Ramos (cell line): Measurements from ENCODE around the gene SLC12A3.
"Not testable (repeated sequence)": the region's sequence is repeated elsewhere in the genome, so short reads cannot be mapped to it uniquely, and the experiment has no call there.

Experiments used
- in situ Hi-C: fragments of 300-500 bp; cut with MboI; formaldehyde crosslinking; loops from one replicate; pipeline ENCODE4 v1.14.3; 2022; ENCODE audit warnings: low sequenced_read_pairs; ENCODE audit not compliant: unreplicated experiment

The SLC12A3 gene

DNA sequence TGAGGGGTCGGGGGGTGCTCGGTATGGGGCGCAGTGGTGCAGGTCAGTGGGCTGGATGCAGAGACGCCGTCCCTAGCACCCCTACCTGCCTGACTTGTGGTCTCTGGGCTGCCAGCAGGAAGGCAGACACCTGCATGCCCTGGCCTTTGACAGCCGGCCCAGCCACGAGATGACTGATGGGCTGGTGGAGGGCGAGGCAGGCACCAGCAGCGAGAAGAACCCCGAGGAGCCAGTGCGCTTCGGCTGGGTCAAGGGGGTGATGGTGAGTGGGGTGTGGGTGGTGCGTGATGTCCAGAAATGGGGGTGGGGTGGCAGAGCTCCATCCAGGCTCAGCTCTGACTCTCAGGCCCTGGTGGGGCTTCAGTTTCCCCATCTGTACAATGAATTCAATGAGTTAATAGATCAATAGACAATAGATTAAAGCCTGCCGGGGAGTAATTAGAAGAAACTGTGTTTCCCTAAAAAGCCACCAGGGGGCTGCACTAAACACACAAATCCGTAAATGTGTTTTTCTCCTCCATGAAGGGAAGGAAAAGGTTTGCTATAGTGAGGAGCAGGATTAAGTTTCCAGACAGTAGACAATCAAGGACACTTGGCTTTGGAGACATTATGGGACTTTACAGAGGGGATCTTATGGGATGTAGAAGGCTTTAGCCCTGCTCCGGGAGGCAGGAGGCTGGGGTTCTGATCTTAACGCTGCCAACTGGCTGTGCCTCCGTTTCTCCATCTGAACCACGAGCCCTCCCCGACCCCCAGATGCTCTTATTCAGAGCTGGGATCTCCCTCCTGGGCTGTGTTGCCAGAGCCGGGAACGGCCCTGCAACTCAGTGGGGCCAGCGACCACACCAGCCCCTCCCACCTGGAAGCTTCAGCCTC lies 2.2 kb downstream of the SLC12A3 start:
- in situ Hi-C loops: loop anchor here (5.0 to 10.0 kb wide), 3 partner anchors 85 to 298 kb away; no protein-coding TSS in a partner anchor

DNA sequence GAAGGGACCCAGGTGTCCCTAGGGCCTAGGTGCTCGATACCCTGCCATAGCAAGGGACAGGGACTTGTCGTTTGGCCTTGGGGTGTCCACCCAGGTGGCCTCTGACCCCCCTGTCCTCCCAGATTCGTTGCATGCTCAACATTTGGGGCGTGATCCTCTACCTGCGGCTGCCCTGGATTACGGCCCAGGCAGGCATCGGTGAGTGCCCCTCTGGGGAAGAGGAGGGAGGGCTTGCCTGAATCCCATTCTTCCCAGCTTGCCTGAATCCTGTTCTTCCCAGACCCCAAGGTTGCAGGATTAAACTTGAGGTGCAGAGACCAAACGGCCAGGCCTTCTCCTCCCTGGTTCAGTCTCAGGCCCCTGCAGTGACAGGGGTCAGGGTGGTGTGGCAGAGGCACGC lies 3.2 kb downstream of the SLC12A3 start:
- in situ Hi-C loops: loop anchor here (5.0 to 10.0 kb wide), 3 partner anchors 84 to 297 kb away; no protein-coding TSS in a partner anchor

DNA sequence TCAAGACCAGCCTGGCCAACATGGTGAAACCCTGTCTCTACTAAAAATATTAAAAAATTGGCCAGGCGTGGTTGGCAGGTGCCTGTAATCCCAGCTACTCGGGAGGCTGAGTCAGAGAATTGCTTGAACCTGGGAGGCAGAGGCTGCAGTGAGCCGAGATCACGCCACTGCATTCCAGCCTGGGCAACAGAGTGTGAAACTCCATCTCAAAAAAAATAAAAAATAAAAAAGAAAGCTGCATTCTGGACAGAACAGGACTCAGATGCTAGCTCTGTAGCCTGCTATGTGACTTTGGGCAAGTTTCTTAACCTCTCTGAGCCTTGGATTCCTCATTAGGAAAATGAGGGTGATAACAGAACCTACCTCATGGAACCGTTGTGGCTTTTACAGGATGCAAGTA lies 3.8 kb downstream of the SLC12A3 start:
- in situ Hi-C loops: loop anchor here (5.0 to 10.0 kb wide), 3 partner anchors 84 to 296 kb away; no protein-coding TSS in a partner anchor

DNA sequence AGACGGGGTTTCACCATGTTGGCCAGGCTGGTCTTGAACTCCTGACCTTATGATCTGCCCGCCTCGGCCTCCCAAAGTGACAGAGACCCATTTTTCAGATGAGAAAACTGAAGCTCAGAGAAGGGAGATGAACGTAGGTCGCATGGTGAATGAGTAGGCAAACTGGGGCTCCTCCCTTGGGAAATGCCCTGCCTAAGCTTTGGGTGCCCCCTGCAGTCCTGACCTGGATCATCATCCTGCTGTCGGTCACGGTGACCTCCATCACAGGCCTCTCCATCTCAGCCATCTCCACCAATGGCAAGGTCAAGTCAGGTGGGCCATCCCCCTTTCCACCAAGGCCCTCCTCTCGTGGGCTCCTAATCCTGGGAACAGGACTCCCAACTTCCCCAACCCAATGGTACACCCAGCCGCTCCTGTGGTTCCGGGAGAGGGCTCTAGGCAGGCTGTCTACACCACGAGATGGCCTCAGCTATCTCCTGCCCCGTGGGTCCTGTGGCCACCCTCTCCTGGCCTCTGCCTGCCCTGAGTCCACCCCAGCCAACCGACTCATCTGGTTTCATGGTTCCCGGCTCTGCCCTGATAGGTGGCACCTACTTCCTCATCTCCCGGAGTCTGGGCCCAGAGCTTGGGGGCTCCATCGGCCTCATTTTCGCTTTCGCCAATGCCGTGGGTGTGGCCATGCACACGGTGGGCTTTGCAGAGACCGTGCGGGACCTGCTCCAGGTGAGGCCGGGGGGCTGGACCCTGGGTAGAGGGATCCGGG lies 4.7 kb downstream of the SLC12A3 start:
- in situ Hi-C loops: loop anchor here (5.0 to 10.0 kb wide), 3 partner anchors 83 to 295 kb away; no protein-coding TSS in a partner anchor

DNA sequence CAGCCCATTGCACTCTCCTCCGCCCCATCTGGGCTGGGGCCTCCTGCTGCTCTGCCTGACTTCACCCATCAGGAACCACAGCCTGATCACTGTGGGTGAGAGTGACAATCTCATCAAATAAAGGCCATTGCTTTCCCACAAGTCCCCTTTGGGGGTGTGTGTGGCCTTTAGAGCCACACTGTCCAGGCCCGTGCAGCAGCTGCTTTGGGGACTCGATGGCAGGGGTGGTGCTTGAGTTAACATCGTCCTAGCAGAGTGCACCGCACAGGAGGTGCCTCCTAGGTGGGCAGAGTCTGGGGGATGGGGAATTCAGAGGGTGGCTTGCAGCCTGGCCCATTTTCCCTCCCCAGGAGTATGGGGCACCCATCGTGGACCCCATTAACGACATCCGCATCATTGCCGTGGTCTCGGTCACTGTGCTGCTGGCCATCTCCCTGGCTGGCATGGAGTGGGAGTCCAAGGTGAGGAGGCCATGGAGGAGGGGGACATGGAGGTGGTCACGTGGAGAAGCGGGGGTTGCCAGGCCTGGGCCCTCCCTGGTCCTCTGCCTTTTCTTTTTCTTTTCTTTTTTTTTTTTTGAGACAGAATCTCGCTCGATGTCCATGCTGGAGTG lies 5.4 kb downstream of the SLC12A3 start:
- in situ Hi-C loops: no loop called here

DNA sequence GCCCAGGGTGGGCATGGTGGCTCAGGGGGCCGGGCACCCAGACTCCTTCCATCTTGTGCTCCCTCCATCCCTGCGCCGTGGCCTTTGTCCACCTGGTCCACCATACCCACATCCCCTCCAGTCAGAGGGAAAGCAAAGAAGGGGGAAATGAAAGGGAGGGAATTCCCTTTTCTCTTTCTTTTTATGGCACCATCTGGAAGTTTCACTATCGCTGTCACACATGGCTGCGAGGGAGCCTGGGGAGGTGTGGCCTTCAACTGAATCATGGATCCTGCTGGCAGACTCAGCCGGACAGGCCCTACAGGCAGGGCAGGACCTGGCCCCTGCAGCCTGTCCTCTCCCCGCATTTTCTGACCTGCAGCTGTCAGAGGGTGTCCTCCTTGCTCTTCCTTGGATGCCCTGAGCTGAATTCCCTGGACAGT lies 6.2 kb downstream of the SLC12A3 start:
- in situ Hi-C loops: no loop called here

DNA sequence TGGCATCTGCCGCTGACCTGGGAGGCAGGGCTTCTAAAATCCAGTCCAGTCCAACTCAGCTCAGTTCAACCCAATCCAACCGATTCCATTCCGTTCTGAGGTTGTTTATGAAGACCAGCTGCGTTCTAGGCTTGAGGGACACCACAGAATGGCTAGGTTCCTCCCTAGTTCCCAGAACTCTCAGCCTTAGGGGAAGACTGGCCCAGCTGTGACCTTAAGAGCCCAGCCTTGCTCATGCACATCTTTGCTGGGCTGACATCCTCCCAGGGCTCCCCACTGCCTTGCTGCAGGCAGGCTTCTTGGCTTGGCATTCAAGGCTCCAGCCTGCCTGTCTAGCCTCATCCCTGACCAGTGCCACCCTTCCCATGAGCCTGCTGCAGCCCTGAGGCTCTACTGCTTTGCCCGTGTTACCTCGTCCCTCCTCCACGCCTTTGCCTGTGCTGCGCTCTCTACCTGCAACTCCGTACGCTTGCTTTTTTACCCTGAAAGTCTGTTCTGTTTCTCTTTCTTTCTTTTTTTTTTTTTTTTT lies 7.9 kb downstream of the SLC12A3 start:
- in situ Hi-C loops: no loop called here

DNA sequence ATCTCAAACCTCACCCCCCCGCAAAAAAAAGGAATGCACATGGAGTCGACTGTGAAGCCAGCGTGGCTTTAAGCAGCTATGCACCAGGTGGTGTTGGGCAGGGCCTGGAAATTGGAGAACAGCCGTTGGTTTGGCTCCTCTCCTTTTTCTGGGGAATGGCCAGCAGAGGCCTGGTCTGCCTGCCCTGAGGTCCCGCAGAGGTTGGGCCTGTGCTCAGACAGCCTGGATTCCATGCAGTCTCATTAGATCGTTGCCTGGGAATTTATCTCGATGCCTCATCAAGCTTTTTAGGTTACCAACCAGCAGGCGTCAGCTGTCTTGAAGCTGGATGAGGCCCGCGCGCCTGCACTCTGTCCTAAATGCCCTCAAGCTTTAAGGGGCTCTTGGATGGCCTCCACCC lies 9.8 kb downstream of the SLC12A3 start:
- in situ Hi-C loops: no loop called here

DNA sequence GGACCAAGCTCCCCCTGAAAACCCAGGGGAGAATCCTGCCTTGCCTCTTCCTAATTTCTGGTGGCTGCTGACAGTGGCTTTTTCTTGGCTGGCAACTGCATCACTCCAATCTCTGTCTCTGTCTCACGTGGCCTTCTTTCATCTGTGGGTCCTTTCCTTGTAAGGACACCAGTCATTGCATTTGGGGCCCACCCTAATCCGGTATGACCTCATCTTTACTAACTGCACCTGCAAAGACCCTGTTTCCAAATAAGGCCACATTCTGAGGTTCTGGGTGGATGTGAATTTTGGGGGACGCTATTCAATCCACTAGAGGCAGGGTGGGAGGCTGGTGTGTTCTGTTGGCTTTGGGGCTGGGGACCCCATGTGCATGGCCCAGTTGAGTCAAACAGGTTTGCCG lies 11.0 kb downstream of the SLC12A3 start:
- in situ Hi-C loops: no loop called here

DNA sequence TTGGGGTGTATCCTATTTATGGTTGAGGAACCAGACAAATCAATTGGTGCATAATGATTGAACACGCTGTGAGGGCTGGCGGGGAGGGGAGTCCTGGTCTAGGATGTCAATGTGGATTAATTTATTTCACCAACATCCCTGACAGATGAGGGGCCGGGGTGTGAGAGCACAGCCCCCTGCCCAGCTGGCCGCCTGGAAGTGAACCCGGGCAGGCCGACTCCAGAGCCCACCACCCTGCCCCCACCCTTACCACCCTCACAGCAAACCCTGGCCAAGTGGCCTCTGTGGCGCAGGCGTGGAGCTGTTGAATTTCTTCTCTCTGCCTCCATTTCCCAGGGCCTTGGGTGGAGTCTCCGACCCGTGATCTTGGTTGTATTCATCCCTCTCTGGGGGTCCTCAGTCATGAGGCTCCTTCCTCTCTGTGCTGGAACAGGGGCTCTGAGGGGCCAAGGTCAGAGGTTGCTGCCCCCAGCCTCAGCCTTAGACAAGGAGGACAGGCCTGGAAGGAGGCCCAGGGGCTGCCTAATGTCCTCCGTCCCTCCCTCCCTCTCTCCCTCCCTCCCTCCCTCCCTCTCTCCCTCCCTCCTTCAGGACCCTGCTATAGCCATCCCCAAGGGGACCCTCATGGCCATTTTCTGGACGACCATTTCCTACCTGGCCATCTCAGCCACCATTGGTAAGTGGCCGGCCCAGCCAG lies 12.6 kb downstream of the SLC12A3 start:
- in situ Hi-C loops: no loop called here

DNA sequence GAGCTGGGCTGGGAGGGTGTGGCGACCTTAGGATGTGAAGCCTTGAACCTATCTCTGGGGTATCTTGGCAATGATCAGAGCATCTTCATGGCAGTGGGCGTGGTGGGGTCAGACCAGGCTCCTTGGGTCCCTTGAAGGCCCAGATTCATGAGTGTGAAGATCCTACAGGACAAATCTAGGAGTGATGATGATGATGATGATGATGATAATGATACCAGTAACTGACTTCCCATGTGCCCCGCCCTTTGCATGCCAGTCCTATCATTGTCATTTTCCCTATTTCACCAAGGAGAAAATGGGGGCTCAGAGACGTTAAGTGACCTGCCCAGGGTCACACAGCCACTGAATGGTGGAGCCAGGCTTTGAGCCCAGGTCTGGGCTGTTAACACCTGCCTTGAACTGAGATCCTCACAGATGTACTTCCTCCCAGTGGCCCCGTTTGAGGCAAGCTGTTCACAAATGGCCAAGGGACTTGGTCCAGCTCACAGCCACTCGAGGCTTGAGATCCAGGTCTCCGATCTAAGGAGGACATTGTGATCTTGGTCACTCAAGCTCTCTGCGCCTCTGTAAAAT lies 13.4 kb downstream of the SLC12A3 start:
- in situ Hi-C loops: no loop called here

DNA sequence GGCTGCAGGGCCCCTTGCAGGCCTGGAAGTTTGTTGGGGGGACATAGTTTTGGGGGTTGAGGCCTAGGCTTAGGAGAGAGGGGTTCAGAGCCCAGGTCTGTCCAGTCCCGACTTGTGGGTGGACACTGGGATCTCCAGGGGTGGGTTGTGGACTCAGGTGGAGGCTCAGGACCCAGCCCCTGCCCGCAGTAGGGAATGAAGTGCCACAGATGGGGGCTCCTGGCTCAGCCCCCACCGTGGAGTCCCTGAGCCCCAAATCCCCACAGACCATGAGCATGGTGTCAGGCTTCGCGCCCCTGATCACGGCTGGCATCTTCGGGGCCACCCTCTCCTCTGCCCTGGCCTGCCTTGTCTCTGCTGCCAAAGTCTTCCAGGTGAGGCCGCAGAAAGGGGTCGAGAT lies 14.3 kb downstream of the SLC12A3 start:
- in situ Hi-C loops: no loop called here

DNA sequence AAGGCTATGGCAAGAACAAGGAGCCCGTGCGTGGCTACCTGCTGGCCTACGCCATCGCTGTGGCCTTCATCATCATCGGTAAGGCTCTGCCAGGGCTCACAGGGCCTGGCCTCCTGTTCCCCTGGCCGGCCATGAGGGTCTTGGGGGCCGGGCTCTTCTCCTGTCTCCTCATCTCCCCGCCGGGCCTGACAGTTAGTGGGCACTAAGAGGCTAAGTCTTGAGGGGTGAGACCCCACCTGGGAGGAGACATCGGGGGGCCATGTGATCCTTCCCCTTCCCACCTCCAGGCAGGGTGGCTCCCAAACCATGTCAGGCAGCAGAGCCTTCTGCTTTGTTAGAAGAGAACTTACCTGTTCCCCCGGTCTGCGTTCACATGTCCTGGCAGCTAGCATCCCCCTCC lies 15.2 kb downstream of the SLC12A3 start:
- in situ Hi-C loops: no loop called here

DNA sequence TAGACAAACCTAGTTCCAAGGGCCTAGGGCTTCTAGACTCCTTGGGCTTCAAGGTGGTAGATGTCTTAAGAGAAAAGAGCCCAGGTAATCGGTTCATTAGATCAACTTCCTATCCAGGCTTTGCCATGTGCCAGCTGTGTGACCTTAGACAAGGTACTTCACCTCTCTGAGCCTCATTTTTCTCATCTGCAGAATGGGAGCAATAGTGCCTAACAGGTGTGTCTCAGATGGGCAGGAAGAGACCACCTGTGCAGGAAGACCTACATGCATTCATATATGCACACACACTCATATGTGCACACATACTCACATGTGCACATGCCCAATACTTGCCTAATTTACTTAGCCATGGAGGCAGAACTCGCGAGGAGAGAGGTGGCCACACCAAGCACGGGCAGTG lies 15.7 kb downstream of the SLC12A3 start:
- in situ Hi-C loops: no loop called here

DNA sequence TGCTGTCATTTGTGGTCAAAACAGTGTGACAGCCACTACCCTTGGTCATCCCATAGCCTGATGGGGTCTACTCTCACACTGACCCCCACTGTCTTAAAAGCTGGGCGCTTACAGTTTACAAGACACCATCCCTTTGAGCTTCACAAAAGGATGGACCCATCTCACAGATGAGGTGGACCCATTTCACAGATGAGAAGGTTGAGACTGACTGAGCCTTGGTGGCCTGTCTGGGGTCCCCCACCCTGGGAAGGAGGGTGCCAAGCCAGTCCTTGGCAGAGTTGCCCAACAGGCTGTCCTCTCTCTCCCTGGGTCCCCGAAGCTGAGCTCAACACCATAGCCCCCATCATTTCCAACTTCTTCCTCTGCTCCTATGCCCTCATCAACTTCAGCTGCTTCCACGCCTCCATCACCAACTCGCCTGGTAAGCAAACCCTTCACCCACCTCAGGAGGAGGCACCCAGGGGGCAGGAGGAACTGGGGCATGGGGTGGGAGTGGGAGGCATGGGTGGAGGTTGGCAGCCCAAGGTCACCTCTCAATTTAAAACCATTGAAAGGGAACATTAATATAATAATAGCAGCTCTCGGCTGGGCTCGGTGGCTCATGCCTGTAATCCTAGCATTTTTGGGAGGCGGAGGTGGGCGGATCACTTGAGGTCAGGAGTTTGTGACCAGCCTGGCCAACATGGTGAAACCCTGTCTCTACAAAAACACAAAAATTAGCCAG lies 17.2 kb downstream of the SLC12A3 start:
- in situ Hi-C loops: no loop called here

DNA sequence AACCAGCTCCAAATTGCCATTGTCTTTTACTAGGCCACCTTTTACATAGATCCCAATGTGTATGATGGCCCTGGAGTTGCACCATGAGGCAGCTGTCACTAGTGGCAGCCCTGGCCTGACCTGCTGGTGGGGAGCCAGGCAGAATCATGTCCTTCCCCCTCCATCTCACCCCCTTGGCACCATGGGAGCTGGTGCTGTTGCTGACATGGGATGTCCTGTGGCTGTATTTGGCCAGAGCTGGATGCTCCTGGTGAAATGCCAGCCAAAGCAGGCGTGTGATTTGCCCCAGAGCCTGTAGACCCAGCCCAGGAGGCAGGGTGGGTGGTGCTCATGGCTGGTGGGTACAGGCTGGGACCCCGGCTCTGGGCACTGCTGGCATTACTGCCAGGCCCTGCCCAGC lies 18.6 kb downstream of the SLC12A3 start:
- in situ Hi-C loops: no loop called here

DNA sequence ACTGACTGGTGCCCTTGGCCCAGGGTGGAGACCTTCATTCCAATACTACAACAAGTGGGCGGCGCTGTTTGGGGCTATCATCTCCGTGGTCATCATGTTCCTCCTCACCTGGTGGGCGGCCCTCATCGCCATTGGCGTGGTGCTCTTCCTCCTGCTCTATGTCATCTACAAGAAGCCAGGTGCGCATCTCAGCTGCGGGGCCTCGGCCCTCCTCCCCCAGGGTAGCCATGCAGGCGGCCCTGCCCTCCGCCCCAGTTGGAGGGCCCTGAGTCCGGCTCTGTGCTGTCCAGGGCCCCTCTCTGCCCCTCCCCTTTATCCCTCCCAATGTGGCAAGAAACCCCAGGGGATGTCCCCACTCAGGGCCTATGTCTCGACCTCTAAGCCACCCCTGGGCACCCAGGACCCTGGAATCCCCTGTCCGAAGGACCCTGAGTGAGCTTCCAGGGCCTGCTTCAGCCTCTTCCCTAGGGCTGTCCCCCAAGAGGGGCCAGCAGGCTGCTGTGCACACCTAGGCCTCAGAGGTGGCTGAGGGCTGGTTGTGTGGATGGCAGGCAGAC lies 19.1 kb downstream of the SLC12A3 start:
- in situ Hi-C loops: no loop called here

DNA sequence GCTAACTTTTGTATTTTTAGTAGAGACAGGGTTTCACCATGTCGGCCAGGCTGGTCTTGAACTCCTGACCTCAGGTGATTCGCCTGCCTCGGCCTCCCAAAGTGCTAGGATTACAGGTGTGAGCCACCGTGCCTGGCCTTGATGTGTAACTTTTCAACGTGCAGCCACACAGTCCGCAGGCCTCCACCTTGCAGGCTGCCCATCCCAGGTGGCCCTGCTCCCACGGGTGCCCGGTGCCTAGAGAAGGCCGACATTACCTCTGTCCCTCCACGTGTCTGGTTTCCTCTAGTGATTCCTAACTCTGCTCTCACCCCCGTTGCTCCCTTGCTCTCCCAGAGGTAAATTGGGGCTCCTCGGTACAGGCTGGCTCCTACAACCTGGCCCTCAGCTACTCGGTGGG lies 19.9 kb downstream of the SLC12A3 start:
- in situ Hi-C loops: not testable (repeated sequence)
